HG02970 (cell line): ENCODE results near the gene ASRGL1.

Experiments used
- ATAC-seq: cut with Tn5 transposase; IDR thresholded peaks from one replicate; pipeline ENCODE4 v1.9.1; 2021; ENCODE audit warnings: mild to moderate bottlenecking, moderate library complexity, moderate number of reproducible peaks; ENCODE audit not compliant: unreplicated experiment, low FRiP score

ASRGL1 gene

GRCh38 chr11:62391642-62392425, 54.6 kb downstream of the ASRGL1 start:
- no peak for ATAC-seq

- ATAC-seq, result no peak
These were observed 55.3 kb downstream of the ASRGL1 start for GRCh38 chr11:62392506-62392905.

- no peak for ATAC-seq
These were observed 55.9 kb downstream of the ASRGL1 start for GRCh38 chr11:62393061-62393611.

- ATAC-seq, result no peak
These were observed 56.5 kb downstream of the ASRGL1 start for GRCh38 chr11:62393735-62394134.

GRCh38 chr11:62394825-62395538, 57.7 kb downstream of the ASRGL1 start:
- no peak for ATAC-seq

GRCh38 chr11:62395885-62396551, 58.8 kb downstream of the ASRGL1 start:
- ATAC-seq, result no peak

GRCh38 chr11:62398011-62398994, 61.1 kb downstream of the ASRGL1 start:
- no peak for ATAC-seq

GRCh38 chr11:62399172-62399877, 62.1 kb downstream of the ASRGL1 start:
- ATAC-seq, result no peak

- ATAC-seq, result no peak
These were observed 62.6 kb downstream of the ASRGL1 start for GRCh38 chr11:62399878-62400266.

GRCh38 chr11:62400281-62400680, 63.0 kb downstream of the ASRGL1 start:
- no peak for ATAC-seq

GRCh38 chr11:62400760-62401159, 63.5 kb downstream of the ASRGL1 start:
- no peak for ATAC-seq

- ATAC-seq, result no peak
These were observed 64.1 kb downstream of the ASRGL1 start for GRCh38 chr11:62401356-62401755.

- ATAC-seq, result no peak
These were observed 64.6 kb downstream of the ASRGL1 start for GRCh38 chr11:62401811-62402210.

- ATAC-seq, result no peak
These were observed 65.1 kb downstream of the ASRGL1 start for GRCh38 chr11:62402226-62402959.

- no peak for ATAC-seq
These were observed 65.9 kb downstream of the ASRGL1 start for GRCh38 chr11:62402960-62403730.

GRCh38 chr11:62404435-62404834, 67.2 kb downstream of the ASRGL1 start:
- ATAC-seq, result no peak

- no peak for ATAC-seq
These were observed 67.7 kb downstream of the ASRGL1 start for GRCh38 chr11:62404901-62405300.

GRCh38 chr11:62406034-62406433, 68.8 kb downstream of the ASRGL1 start:
- ATAC-seq, result no peak
